Measurements from ENCODE around the gene ARR3.
A peak's percentile ranks its signal among the peaks of the same experiment; 100 is the strongest.
"Not testable (repeated sequence)": the region's sequence is repeated elsewhere in the genome, so short reads cannot be mapped to it uniquely, and the experiment has no call there.

ARR3 gene

GRCh38 chrX:70280573-70280972 is 12.4 kb downstream of the ARR3 start:
- DNase-seq (ENCODE audit: low read depth): no peak

GRCh38 chrX:70281951-70282350 is 13.8 kb downstream of the ARR3 start, which contains the start of gene RAB41:
RAB41 (plus strand) TSS chrX:70282172; CDS start chrX:70282218, 46 bp downstream.
- no peak for DNase-seq (ENCODE audit: low read depth)

GRCh38 chrX:70289168-70289792 is 21.1 kb downstream of the ARR3 start:
- no peak for DNase-seq (ENCODE audit: low read depth)

GRCh38 chrX:70289793-70290770 is 21.9 kb downstream of the ARR3 start, which contains the start of the genes KIF4A and PDZD11:
KIF4A (plus strand) TSS chrX:70290104; CDS start chrX:70290459, 355 bp downstream.
PDZD11 (minus strand) TSS chrX:70289927; CDS start chrX:70289341, 586 bp downstream.
- peak; percentile 32 for DNase-seq (ENCODE audit: low read depth)

- DNase-seq (ENCODE audit: low read depth): no peak
These were observed 24.7 kb downstream of the ARR3 start for GRCh38 chrX:70292788-70293187.

- no peak for DNase-seq (ENCODE audit: low read depth)
These were observed 25.5 kb downstream of the ARR3 start for GRCh38 chrX:70293621-70294020.

- DNase-seq (ENCODE audit: low read depth): no peak
These were observed 33.6 kb downstream of the ARR3 start for GRCh38 chrX:70301716-70302115.

- DNase-seq (ENCODE audit: low read depth): no peak
These were observed 45.4 kb downstream of the ARR3 start for GRCh38 chrX:70313503-70313902.

- no peak for DNase-seq (ENCODE audit: low read depth)
These were observed 54.6 kb downstream of the ARR3 start for GRCh38 chrX:70322784-70323183.

GRCh38 chrX:70323628-70324027 is 55.5 kb downstream of the ARR3 start:
- DNase-seq (ENCODE audit: low read depth): not testable (repeated sequence)

GRCh38 chrX:70324326-70324725 is 56.2 kb downstream of the ARR3 start:
- DNase-seq (ENCODE audit: low read depth): no peak

GRCh38 chrX:70331161-70331560 is 63.0 kb downstream of the ARR3 start:
- DNase-seq (ENCODE audit: low read depth): no peak

Measured in stimulated activated CD4-positive, alpha-beta T cell treated with anti-CD3 and anti-CD28 coated beads, Interleukin-2, amount 100 ng/mL, for 4 hours (primary cell).